Muscle layer of duodenum (tissue), 2 donors: ENCODE results near the gene PPP2CA.
A peak's percentile ranks its signal among the peaks of the same experiment; 100 is the strongest.
"Not testable (repeated sequence)": the region's sequence is repeated elsewhere in the genome, so short reads cannot be mapped to it uniquely, and the experiment has no call there.

ENCODE experiments used
- H3K27ac ChIP-seq: one replicate; pipeline ENCODE4 v1.7.0; 2013; ENCODE audit warnings: mild to moderate bottlenecking, low read length
- H3K27me3 ChIP-seq: one replicate; pipeline ENCODE4 v1.7.0; 2013; ENCODE audit warnings: low read depth, mild to moderate bottlenecking, control low read depth, low read length
- H3K36me3 ChIP-seq, 2 donors: one replicate each; pipeline ENCODE4 v1.7.0; 2013; ENCODE audit warnings: low read length in 2 of 2, control low read depth in 1 of 2, mild to moderate bottlenecking in 1 of 2; ENCODE audit not compliant: insufficient read depth in 2 of 2, control insufficient read depth in 1 of 2
- H3K4me1 ChIP-seq, 2 donors: one replicate each; pipeline ENCODE4 v1.7.0; 2013; ENCODE audit warnings: low read length in 2 of 2, mild to moderate bottlenecking in 2 of 2, control low read depth in 1 of 2, moderate library complexity in 1 of 2; ENCODE audit not compliant: insufficient read depth in 2 of 2, control insufficient read depth in 1 of 2
- H3K4me3 ChIP-seq, 2 donors: one replicate each; pipeline ENCODE4 v1.7.0; 2013; ENCODE audit warnings: low read length in 2 of 2, low read depth in 1 of 2, mild to moderate bottlenecking in 1 of 2
- H3K9me3 ChIP-seq, 2 donors: one replicate each; pipeline ENCODE4 v1.7.0; 2013; ENCODE audit warnings: low read length in 2 of 2, control low read depth in 1 of 2, mild to moderate bottlenecking in 1 of 2; ENCODE audit not compliant: control insufficient read depth in 1 of 2
- donor health status: healthy.

The PPP2CA gene

GRCh38 chr5:134225780-134226440 lies at the start of gene PPP2CA:
TSS of gene PPP2CA (minus strand) at chr5:134226073. CDS start at chr5:134225861, 212 bp downstream.
- peaks cover 32 to 38% of the 10 kb centered on the region in 2 donors for H3K4me1 ChIP-seq
- peak within 1 kb of the TSS; percentile 85 to 94 for H3K4me3 ChIP-seq
- peaks cover 0 to 17% of the 10 kb centered on the region in 2 donors for H3K36me3 ChIP-seq
- peak within 1 kb of the TSS; percentile 99 for H3K27ac ChIP-seq
- no peaks in the 10 kb centered on the region for H3K9me3 ChIP-seq
- no peaks in the 10 kb centered on the region for H3K27me3 ChIP-seq

GRCh38 chr5:134273642-134274395 lies 47.9 kb upstream of the PPP2CA start:
- Histone ChIP-seq H3K4me3 (no peak overlapping the region), H3K36me3 (no peaks in the 10 kb centered on the region)

DNA sequence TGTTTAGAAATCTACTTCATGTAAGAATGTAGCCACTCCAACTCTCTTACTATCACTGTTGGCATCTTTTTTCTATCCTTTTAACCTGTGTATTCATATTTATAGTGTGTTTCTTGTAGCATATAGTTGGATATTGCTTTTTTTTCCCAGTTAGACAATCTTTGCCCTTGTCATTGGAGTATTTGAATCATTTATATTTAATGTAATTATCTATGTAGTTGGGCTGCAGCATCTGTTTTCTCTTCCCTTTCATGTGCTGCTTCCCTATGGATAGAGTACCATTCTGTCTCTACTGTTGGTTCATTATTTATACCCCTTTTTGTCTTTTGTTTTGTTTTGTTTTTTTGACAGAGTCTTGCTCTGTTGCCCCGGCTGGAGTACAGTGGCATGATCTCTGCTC lies 45.2 kb upstream of the PPP2CA start:
- H3K4me3 ChIP-seq, result no peak overlapping the region
- H3K27ac ChIP-seq, result no peak overlapping the region
- H3K36me3 ChIP-seq, result no peaks in the 10 kb centered on the region
- no peaks in the 10 kb centered on the region for H3K4me1 ChIP-seq
- H3K27me3 ChIP-seq, result no peaks in the 10 kb centered on the region
- no peaks in the 10 kb centered on the region for H3K9me3 ChIP-seq

More at GRCh38 chr5:134273642-134274395, 47.9 kb upstream of the PPP2CA start:
- H3K9me3 ChIP-seq, result no peaks in the 10 kb centered on the region
- no peaks in the 10 kb centered on the region for H3K4me1 ChIP-seq
- no peak overlapping the region for H3K27ac ChIP-seq
- H3K27me3 ChIP-seq, result no peaks in the 10 kb centered on the region

DNA sequence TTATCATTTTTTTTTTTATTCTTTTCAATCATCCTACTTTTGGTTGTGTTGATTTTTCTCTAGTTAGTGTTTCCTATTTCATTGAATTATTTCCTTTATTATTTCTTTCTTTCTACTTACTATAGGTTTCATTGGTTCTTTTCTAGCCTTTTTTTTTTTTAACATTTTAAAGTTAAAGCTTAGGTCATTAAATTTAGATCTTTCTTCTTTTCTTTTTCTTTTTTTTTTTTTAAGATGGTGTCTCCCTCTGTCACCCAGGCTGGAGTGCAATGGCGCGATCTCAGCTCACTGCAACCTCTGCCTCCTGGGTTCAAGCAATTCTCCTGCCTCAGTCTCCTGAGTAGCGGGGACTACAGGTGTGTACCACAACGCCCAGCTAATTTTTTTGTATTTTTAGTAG lies 43.0 kb upstream of the PPP2CA start:
- Histone ChIP-seq H3K27me3 (no peaks in the 10 kb centered on the region), H3K36me3 (no peaks in the 10 kb centered on the region), H3K9me3 (no peaks in the 10 kb centered on the region), H3K4me3 (no peak overlapping the region), H3K4me1 (no peaks in the 10 kb centered on the region), H3K27ac (no peak overlapping the region)

DNA sequence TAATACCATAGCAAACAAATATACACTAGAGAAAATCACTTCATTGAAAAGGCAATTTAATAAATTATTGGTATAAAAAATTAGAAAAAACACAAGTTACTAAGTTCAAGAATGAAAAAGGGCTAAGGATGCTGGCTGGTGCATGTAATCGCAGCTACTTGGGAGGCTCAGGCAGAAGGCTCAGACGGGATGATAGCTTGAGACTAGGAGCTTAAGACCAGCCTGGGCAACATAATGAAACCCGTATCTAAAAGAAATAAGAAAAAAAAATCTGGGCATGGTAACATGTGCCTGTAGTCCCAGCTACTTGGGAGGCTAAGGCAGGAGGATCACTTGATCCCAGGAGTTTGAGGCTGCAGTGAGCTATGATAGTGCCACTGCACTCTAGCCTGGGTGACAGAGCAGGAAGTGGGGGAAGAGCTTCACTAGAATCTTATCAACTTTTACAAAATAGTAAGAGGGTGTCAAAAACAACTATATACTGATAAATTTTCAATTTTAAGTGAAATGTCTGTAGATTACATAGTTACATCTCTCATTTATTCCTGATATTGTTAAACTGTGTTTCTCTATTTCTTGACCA lies 42.2 kb upstream of the PPP2CA start:
- Histone ChIP-seq H3K4me1 (no peaks in the 10 kb centered on the region), H3K27me3 (no peaks in the 10 kb centered on the region), H3K4me3 (no peak overlapping the region), H3K27ac (no peak overlapping the region), H3K36me3 (no peaks in the 10 kb centered on the region), H3K9me3 (no peaks in the 10 kb centered on the region)

GRCh38 chr5:134267366-134268018 lies 41.6 kb upstream of the PPP2CA start:
- no peak overlapping the region for H3K4me3 ChIP-seq
- H3K9me3 ChIP-seq, result no peaks in the 10 kb centered on the region
- no peaks in the 10 kb centered on the region for H3K36me3 ChIP-seq
- H3K27me3 ChIP-seq, result no peaks in the 10 kb centered on the region
- H3K4me1 ChIP-seq, result no peaks in the 10 kb centered on the region
- no peak overlapping the region for H3K27ac ChIP-seq

DNA sequence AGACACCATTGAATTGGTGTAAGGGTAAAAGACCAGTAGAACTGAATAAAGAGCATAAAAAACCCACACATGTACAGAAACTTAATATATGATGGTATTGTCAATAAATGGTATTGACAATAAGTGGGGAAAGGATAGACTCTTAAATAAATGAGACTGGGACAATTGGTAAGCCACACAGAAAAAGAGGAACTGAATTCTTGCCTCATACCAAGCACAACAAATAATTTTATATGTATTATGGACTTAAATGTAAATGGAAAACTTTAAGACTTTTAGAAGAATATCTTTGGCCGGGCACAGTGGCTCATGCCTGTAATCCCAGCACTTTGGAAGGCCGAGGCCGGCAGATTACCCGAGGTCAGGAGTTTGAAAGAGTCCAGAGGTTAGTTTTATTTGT lies 37.9 kb upstream of the PPP2CA start:
- no peaks in the 10 kb centered on the region for H3K4me1 ChIP-seq
- no peak overlapping the region for H3K27ac ChIP-seq
- H3K27me3 ChIP-seq, result no peaks in the 10 kb centered on the region
- no peaks in the 10 kb centered on the region for H3K36me3 ChIP-seq
- H3K9me3 ChIP-seq, result no peaks in the 10 kb centered on the region
- no peak overlapping the region for H3K4me3 ChIP-seq

- H3K4me1 ChIP-seq, result not testable (repeated sequence)
Observed at GRCh38 chr5:134262629-134263028, 36.8 kb upstream of the PPP2CA start.

GRCh38 chr5:134258896-134259295 lies 33.0 kb upstream of the PPP2CA start:
- H3K4me3 ChIP-seq, result no peak overlapping the region
- H3K27me3 ChIP-seq, result no peaks in the 10 kb centered on the region
- H3K4me1 ChIP-seq, result no peaks in the 10 kb centered on the region
- no peaks in the 10 kb centered on the region for H3K9me3 ChIP-seq
- no peaks in the 10 kb centered on the region for H3K36me3 ChIP-seq
- no peak overlapping the region for H3K27ac ChIP-seq

More at GRCh38 chr5:134262629-134263028, 36.8 kb upstream of the PPP2CA start:
- H3K27ac ChIP-seq, H3K36me3 ChIP-seq, H3K27me3 ChIP-seq, H3K9me3 ChIP-seq, H3K4me3 ChIP-seq: not testable (repeated sequence)

GRCh38 chr5:134257176-134257575 lies 31.3 kb upstream of the PPP2CA start:
- Histone ChIP-seq H3K27me3 (no peaks in the 10 kb centered on the region), H3K4me1 (no peaks in the 10 kb centered on the region), H3K9me3 (no peaks in the 10 kb centered on the region), H3K27ac (no peak overlapping the region), H3K36me3 (no peaks in the 10 kb centered on the region), H3K4me3 (no peak overlapping the region)

DNA sequence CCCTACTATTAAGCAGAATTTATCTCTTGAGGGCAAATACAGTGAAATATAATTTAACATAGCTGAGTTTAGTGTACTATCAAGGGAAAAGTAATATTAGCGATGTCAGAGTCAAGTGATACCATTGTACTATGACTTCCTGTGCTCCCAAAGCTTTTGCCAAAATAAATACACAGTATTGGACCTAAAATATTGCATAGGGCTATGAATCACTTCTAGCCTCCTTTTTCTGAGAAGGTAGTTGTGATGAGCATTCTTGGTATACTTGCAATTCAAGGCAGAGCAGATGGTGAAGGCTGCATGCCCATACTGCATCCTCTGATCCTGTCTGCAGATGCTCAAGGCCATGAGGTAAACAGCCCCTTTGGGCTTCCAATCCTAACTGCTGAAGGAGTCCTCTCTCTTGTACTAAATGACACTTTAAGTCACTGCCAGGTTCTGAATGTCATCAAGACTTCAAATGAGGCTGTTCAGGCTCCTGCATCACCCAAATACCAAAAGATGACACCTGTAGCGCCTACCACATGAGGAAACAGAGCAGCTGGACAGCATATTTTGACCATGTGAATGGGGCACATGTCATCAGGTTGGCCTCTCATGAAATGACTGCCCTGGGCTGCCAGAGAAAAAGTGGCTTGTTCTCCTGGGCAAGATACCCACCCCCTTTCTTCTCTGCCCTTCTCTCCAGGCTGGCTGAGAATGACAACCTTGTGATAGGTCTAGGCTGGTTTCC lies 29.7 kb upstream of the PPP2CA start:
- Histone ChIP-seq H3K4me1 (no peaks in the 10 kb centered on the region), H3K27me3 (no peaks in the 10 kb centered on the region), H3K9me3 (no peaks in the 10 kb centered on the region), H3K27ac (no peak overlapping the region), H3K36me3 (no peaks in the 10 kb centered on the region), H3K4me3 (no peak overlapping the region)
